ENCODE results near the gene CNIH3.

The CNIH3 gene

DNA sequence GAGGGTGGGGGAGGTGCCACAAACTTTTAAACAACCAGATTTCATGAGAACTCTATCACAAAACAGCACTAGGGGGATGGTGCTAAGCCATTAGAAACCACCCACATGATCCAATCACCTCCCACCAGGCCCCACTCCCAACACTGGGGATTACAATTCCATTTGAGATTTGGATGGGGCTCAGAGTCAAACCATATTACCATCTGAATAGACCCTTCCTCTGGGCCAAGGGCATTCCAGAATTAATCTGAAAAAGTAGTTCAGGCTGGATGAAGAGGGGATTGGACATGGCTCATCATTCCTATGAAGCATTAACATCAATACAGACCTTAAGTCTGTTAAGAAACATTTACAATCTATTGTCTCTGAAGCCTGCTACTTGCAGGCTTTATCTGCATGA lies 163.4 kb downstream of the CNIH3 start:
- Mint-ChIP-seq H3K27ac (no peak overlapping the region), H3K4me3 (no peak overlapping the region), H3K4me1 (ENCODE audit: low read depth) (peaks cover 16% of the 10 kb centered on the region), H3K27me3 (peaks cover 4% of the 10 kb centered on the region), H3K36me3 (ENCODE audit: low read depth) (no peaks in the 10 kb centered on the region), H3K9me3 (no peaks in the 10 kb centered on the region)
- no peak for DNase-seq

- Mint-ChIP-seq H3K9me3 (no peaks in the 10 kb centered on the region), H3K4me1 (ENCODE audit: low read depth) (peaks cover 19% of the 10 kb centered on the region), H3K27ac (no peak overlapping the region)
These were observed 164.6 kb downstream of the CNIH3 start for GRCh38 chr1:224780736-224781135.

GRCh38 chr1:224781800-224782199 lies 165.7 kb downstream of the CNIH3 start:
- H3K27ac Mint-ChIP-seq: no peak overlapping the region
- DNase-seq: no peak
- H3K9me3 Mint-ChIP-seq: no peaks in the 10 kb centered on the region
- peaks cover 19% of the 10 kb centered on the region for H3K4me1 Mint-ChIP-seq (ENCODE audit: low read depth)
- no peaks in the 10 kb centered on the region for H3K27me3 Mint-ChIP-seq
- no peak overlapping the region for H3K4me3 Mint-ChIP-seq
- H3K36me3 Mint-ChIP-seq (ENCODE audit: low read depth): no peaks in the 10 kb centered on the region

More at GRCh38 chr1:224780736-224781135, 164.6 kb downstream of the CNIH3 start:
- H3K4me3 Mint-ChIP-seq: no peak overlapping the region
- no peak for DNase-seq
- no peaks in the 10 kb centered on the region for H3K27me3 Mint-ChIP-seq
- no peaks in the 10 kb centered on the region for H3K36me3 Mint-ChIP-seq (ENCODE audit: low read depth)

- DNase-seq: no peak
- Mint-ChIP-seq H3K9me3 (no peaks in the 10 kb centered on the region), H3K4me3 (no peak overlapping the region), H3K27ac (no peak overlapping the region), H3K36me3 (ENCODE audit: low read depth) (no peaks in the 10 kb centered on the region), H3K4me1 (ENCODE audit: low read depth) (peaks cover 22% of the 10 kb centered on the region), H3K27me3 (no peaks in the 10 kb centered on the region)
These were observed 166.3 kb downstream of the CNIH3 start for GRCh38 chr1:224782281-224783000.

- DNase-seq: no peak
- no peaks in the 10 kb centered on the region for H3K9me3 Mint-ChIP-seq
- no peak overlapping the region for H3K27ac Mint-ChIP-seq
- H3K4me3 Mint-ChIP-seq: no peak overlapping the region
- H3K27me3 Mint-ChIP-seq: no peaks in the 10 kb centered on the region
- H3K36me3 Mint-ChIP-seq (ENCODE audit: low read depth): no peaks in the 10 kb centered on the region
- peaks cover 22% of the 10 kb centered on the region for H3K4me1 Mint-ChIP-seq (ENCODE audit: low read depth)
These were observed 167.0 kb downstream of the CNIH3 start for GRCh38 chr1:224783006-224783651.

DNA sequence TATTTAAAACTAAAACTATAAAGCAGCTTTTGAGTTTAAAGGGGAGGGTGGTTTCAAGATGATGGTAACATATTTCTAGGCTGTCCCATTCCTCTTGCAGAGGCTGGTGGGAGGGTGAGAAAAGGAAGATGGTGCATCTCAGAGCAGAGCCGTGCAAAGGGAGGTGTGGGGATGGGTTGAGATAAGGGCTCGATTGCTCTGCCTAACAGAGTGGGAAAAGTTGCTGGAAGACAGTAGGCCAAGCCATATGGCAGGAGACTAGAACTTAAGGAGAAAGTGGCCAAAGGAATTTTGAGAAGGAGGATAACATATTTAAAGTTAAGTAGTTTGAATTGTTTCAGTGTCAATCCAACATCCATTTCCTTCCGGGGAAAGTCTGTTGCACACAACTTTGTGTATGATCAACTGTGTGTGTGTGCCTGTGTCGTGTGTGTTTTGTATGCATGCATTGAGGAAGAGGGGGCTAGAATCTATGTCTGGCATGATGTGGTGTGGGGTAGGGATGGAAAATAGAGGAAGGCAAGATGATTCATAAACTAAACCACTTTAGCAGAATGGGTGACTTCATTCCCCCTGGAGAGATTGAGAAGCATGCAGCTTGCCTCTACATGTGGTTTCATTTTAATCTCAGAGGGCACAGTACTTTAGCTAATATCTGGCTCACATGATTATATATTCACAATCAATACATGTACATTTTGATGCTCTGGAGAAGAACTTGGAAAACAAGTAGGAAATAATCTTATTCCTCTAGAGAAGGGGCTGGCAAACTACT lies 168.3 kb downstream of the CNIH3 start:
- no peak overlapping the region for H3K27ac Mint-ChIP-seq
- no peaks in the 10 kb centered on the region for H3K36me3 Mint-ChIP-seq (ENCODE audit: low read depth)
- DNase-seq: no peak
- H3K4me1 Mint-ChIP-seq (ENCODE audit: low read depth): peaks cover 22% of the 10 kb centered on the region
- H3K9me3 Mint-ChIP-seq: no peaks in the 10 kb centered on the region
- no peaks in the 10 kb centered on the region for H3K27me3 Mint-ChIP-seq
- H3K4me3 Mint-ChIP-seq: no peak overlapping the region

DNA sequence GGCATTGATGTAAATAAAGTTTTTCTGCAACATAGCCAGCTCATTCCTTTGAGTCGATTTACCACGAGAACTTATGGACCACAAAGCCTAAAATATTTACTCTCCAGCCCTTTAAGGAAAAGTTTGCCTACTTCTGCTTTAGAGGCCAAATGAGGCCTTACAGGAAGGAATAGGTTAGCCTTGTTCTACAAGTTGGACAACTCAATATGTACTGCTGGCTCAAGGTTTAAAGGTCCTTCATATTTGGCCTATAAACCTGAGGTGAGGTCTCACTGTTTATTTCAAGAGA lies 168.9 kb downstream of the CNIH3 start:
- H3K4me3 Mint-ChIP-seq: no peak overlapping the region
- no peaks in the 10 kb centered on the region for H3K9me3 Mint-ChIP-seq
- peaks cover 22% of the 10 kb centered on the region for H3K4me1 Mint-ChIP-seq (ENCODE audit: low read depth)
- no peaks in the 10 kb centered on the region for H3K36me3 Mint-ChIP-seq (ENCODE audit: low read depth)
- no peak overlapping the region for H3K27ac Mint-ChIP-seq
- DNase-seq: no peak
- H3K27me3 Mint-ChIP-seq: no peaks in the 10 kb centered on the region

- Mint-ChIP-seq H3K4me3 (no peak overlapping the region), H3K9me3 (no peaks in the 10 kb centered on the region), H3K36me3 (ENCODE audit: low read depth) (no peaks in the 10 kb centered on the region), H3K27me3 (no peaks in the 10 kb centered on the region), H3K27ac (no peak overlapping the region), H3K4me1 (ENCODE audit: low read depth) (peaks cover 22% of the 10 kb centered on the region)
- no peak for DNase-seq
These were observed 169.5 kb downstream of the CNIH3 start for GRCh38 chr1:224785622-224786021.

- H3K36me3 Mint-ChIP-seq (ENCODE audit: low read depth): no peaks in the 10 kb centered on the region
- no peaks in the 10 kb centered on the region for H3K9me3 Mint-ChIP-seq
- peaks cover 22% of the 10 kb centered on the region for H3K4me1 Mint-ChIP-seq (ENCODE audit: low read depth)
- H3K27me3 Mint-ChIP-seq: no peaks in the 10 kb centered on the region
- H3K4me3 Mint-ChIP-seq: no peak overlapping the region
- H3K27ac Mint-ChIP-seq: no peak overlapping the region
- no peak for DNase-seq
These were observed 170.6 kb downstream of the CNIH3 start for GRCh38 chr1:224786533-224787250.

DNA sequence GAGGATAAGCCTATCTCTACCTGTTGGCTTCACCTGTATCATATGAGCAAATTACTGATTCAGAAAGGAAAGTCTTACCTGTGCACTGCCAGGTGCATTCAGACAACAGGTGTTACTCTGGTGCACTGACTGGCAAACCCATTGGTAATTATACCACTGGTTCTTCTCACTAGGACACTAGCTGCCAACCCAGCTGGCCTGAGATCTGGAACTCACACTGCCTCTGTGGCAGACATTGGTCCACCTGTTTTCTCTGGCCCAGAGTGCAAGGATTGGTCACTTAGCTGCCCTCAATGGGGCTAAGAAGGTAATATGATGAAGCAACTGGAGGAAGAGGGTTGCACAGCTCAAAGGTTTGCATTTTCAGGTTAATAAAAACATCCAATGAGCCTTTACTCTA lies 173.2 kb downstream of the CNIH3 start:
- no peak overlapping the region for H3K27ac Mint-ChIP-seq
- no peaks in the 10 kb centered on the region for H3K36me3 Mint-ChIP-seq (ENCODE audit: low read depth)
- H3K9me3 Mint-ChIP-seq: no peaks in the 10 kb centered on the region
- DNase-seq: no peak
- no peak overlapping the region for H3K4me3 Mint-ChIP-seq
- H3K27me3 Mint-ChIP-seq: peaks cover 2% of the 10 kb centered on the region
- H3K4me1 Mint-ChIP-seq (ENCODE audit: low read depth): peaks cover 9% of the 10 kb centered on the region
